ENCODE results near the gene SPAG9. TPM values are rescaled to one million over a fixed set of nuclear protein-coding genes. Genes with fewer than 3 reads are reported as not detected.
"Not testable (repeated sequence)": the region's sequence is repeated elsewhere in the genome, so short reads cannot be mapped to it uniquely, and the experiment has no call there.

The SPAG9 gene
- total RNA-seq, 1 donor from 2014 or later, result 93.2 TPM

DNA sequence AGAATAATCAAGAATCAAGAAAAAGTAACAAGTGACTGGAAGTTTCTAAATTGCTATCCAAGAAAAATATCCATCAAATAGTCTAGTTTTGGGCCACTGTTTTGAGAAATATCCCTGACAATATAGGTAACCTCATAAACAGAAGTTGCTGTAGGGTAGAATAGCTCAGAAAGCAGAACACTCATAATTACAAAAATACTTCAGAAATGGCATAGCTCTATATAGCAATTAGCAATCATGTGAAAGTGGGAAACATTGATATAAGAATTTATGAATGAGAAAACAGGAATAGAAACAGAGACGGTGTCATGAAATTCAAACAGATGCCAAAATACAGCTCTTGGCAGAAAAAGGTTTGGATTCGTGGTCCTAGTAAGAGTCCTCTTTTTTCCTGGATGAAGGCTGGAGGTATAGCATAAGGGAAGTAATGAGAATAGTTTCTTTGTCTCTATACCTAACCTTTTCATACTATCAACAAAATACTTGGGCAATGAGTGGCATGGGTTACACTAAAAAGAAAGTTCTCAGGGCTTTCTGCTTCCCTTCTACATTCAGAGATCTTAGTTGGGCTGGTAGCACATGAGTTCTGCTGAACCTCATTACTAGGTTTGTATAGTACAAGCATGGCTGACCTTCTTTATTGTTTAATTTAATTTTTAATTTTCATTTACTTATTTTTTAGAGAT is 33.5 kb downstream of the SPAG9 start:
- DNase-seq (ENCODE audit: low read depth), result no peak

DNA sequence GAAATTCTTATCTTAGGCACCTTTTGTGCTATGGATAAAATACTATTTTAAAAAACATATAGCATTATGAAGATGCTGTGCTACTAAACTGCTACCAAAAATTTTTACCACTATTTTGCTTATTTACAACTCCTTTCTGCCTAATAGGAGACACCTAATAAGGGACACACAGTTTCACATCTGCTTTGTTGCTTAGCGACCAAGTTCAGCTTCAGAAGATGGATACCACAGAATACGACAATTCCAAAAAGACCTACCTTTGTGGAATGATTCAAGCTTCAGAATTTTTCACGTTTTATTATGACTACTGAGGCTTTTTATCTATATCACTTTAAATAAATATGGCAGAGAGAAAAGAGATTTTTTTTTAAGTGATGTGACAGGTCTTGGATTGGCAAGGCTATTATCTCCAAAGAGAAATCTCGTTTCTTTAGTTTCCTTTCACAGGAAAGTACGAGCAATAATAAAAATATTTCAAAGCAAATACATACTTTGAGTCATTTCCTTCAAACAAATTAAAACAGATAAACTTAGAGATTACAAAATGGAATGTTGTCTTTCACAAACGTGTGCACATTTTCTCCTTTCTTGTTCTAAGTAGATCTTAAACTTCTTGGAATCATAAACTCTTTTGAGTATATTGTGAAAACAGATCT is 35.4 kb downstream of the SPAG9 start:
- DNase-seq (ENCODE audit: low read depth), result no peak

DNA sequence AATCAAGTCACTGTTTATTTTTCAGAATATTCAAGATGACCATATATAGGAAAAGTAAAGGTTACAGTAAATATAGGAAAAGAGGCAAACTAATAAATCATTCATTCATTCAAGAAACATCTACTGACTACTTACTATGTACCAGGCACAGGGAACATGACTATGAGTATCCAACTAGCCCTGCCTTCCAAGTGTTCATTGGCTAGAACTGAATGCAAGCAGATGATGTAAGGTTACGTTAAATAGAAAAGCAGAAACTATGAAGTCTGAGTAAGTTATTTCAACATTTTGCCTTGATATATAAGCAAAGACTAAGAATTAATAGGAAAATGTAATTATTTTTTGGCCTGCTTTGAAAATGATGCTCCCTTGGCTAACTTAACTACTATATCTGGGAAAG is 36.7 kb downstream of the SPAG9 start:
- DNase-seq (ENCODE audit: low read depth), result no peak

DNA sequence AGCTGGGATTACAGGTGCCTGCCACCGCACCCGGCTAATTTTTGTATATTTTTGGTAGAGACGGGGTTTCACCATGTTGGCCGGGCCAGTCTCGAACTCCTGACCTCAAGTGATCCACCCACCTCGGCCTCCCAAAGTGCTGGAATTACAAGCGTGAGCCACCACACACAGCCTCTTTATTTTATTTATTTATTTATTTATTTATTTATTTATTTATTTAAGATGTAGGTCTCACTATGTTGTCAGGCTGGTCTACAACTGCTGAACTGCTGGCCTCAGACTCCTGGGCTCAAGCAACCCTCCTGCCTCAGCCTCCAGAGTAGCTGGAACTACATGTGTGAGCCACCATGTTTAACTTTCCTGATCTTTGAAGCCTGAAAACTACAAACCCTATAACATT is 37.3 kb downstream of the SPAG9 start:
- not testable (repeated sequence) for DNase-seq (ENCODE audit: low read depth)

DNA sequence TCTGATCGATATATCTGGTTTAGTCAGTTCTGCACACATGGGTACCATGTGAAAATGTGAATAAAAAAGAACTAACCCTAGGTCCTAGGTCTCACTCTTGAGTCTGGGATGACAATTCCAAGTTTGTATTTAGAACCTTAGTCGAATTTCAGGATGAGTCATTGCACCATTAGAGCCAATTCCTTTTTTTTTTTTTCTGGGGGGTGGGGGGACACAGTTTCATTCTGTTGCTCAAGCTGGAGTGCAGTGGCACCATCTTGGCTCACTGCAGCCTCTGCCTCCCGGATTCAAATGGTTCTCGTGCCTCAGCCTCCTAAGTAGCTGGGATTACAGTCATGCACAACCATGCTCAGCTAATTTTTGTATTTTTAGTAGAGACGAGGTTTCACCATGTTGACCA is 41.6 kb downstream of the SPAG9 start:
- DNase-seq (ENCODE audit: low read depth), result peak; percentile 68

DNA sequence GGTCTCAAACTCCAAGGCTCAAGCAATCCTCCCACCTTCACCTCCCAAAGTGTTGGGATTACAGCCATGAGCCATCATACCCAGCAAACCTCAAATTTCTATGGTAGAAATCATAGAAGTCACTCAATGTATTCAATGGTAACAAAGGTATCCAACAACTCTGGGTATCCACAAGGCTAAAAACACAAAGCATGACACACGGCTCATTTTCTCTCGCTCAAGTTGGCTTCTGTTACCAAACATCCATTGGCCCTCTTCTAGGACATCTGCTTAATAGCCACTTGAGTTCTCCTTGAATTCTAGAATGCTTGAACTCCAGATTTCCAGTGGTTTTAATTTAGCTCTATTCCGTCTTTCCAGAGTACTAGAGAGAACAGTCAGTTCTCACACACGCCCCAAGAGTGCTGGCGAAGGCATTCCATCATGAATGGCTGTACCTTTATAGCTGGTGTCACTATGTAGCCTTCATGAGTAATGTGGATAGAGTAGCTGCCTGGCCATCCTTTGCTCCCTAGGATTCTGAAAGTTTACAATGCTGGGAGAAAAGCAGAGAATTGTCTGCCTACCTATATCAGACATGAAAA is 42.6 kb downstream of the SPAG9 start:
- no peak for DNase-seq (ENCODE audit: low read depth)

DNA sequence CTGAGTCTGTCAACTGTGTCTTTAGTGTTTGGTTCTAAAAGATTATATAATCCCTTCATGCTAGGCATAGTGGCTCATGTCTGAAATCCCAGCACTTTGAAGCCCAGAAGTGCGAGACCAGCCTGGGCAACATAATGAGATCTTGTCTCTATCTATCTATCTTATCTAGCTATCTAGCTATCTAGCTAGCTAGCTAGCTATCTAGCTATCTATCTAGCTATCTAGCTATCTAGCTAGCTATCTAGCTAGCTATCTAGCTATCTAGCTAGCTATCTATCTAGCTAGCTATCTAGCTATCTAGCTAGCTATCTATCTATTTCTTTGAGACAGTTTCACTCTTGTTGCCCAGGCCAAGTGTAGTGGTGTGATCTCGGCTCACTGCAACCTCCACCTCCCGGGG is 43.8 kb downstream of the SPAG9 start:
- no peak for DNase-seq (ENCODE audit: low read depth)

DNA sequence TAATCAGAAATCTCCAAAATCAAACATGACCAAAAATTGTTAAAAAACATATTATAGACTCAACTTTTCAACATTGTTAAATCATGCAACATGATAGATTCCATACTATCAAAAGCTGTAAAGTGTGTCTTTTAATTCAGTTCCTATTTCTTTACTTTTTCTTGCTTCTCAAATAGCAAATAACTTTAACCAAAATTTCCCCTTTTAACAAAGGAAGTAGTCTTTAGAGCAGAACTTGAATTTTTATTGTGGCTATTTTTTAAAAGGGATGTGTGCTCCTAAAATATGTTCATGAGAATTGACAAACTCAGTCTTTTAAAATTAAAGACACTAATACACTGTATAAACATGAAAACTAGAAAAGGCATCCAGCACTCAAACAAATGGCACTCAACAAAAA is 49.1 kb downstream of the SPAG9 start:
- no peak for DNase-seq (ENCODE audit: low read depth)

DNA sequence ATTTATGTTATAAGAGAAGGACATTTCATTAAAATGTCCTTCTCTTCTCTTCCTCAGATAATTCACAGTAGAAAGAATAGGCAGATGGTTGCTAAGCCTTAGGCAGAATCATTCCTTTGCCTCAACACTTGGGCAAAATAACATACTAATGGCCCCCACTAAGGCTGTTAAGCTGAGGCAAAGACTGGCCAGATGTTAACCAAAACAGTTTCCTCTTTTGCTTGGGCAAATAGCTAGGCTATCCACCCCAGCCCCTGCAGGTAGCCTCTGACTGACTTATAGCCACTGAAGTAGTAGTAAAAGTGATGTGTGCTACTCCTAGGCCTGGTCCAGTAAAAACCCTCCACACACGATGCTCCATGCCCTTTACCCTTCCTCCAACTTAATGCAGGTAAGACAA is 55.2 kb downstream of the SPAG9 start:
- DNase-seq (ENCODE audit: low read depth), result no peak

DNA sequence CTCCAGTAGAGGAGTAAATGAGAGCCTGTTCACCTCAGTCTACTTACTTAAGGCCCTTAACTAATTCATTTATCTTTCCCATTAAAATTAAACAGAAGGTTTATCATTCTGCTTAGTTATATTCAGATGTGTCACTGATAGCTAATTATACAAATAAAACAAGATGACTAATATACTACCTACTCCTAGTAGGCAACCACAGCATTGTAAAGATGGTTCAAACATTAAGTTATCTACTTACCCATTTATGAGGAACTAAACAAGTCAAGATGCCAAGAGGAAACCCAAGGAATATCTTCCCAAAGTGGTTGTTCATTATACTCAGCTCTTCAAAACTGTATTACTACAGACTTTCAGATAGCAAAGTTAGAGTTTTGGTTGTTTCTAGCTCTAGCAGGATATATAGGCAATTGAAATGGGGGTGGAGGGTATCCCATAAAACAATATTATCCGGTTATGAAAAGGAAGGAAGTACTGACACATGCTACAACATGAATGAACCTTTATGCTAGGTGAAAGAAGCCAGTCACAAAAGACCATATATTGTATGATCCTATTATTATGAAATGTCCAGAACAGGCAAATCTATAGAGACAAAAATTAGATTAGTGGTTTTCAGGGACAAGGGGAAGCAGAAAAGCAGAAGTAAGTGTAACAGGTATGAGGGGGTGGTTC is 56.5 kb downstream of the SPAG9 start:
- no peak for DNase-seq (ENCODE audit: low read depth)

DNA sequence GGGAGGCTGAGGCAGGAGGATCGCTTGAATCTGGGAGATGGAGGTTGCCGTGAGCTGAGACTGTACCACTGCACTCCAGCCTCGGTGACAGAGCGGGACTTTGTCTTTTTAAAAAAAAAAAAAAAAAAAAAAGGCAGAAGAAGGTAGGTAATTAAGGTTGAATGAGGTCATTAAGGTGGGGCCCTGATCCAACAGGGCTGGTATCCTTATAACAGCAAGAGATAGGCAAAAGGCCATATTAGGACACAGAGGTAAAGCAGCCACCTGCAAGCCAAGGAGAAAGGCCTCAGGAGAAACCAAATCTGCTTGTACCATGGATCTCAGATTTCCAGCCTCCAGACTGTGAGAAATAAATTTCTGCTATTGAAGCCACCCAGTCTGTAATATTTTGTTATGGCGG is 60.3 kb downstream of the SPAG9 start:
- DNase-seq (ENCODE audit: low read depth), result no peak

DNA sequence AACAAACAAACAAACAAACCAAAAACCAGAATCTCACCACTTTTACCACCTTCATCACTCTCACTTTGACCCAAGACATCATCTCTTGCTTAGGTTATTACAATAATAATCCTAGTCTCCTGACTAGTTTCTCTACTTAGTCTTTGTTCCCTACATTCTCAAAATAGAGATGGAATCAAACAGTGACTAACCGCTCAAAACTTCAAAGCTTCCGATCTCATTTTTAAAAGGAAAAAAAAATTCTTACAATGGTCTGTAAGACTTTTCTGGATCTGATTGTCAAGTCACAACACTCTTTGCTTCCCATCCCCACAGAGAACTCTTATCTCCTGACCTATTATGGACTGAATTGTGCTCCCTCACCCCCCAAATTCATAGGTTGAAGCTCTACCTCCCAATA is 60.9 kb downstream of the SPAG9 start:
- DNase-seq (ENCODE audit: low read depth), result no peak

DNA sequence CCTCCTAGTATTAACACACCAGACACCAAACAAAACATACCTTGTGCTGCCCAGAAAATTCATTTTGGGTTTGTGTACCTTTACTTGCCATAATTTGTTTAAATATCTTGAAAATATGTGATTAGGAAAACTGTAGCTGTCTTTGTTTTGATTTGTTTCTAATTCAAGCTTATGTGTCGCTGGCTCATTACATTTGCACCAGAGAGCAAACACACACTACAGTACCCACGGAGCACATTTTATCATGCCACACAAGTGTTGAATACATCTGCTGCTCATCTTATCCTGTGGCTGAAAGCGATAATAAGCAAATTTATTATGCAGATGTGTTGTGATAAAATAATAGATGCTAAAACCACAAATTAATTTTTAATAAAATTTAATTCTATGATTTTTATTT is 63.1 kb downstream of the SPAG9 start:
- DNase-seq (ENCODE audit: low read depth), result peak; percentile 64

DNA sequence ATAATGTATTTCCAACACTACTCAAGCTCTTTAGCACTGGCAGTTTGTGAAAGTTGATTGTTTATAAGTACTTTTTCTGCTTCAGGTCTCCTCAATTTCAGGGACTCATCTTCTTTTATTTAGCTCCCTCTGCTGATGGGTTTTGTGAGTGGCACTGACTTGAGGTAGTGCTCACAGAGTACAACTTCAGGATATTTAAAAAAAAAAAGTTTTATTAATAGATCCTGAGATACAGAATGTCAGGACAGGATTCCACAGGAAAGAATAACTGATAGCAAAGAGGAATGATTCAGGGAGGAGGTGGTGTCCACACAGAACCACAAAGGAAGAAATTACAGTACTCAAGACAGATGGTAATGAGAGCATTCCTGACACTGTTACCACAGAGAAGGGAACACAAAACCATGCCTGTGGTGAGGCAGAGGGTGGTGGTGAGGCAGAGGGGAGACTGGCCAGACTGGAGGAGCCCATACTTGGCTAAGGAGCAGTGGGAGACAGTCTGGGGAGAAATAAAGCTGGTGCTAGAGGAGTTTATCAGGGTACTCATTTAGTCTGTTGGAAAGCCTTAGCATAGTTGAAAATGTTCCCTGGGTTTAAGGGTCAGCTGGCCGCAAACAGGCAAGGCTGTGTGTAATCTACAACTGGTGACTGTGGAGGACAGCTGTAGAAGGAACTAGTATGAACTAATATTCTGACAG is 63.7 kb downstream of the SPAG9 start:
- peak; percentile 99 for DNase-seq (ENCODE audit: low read depth)

DNA sequence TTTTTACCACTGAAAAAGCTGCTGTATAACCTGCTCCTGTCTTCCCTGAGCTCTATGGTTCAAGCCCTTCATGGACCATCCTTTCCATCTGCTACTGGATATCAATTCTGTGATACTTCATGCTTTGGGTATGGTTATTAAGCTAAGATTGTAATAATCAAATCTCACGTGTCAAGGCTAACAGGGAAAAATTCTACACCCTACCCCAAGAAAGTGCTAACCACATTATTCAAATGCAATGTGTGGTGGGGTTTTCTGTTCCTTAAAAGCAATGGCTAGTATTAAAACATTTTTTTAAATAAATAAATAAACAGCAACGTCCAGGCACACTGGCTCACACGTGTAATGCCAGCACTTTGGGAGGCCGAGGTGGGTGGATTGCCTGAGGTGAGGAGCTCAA is 65.9 kb downstream of the SPAG9 start:
- DNase-seq (ENCODE audit: low read depth), result no peak

DNA sequence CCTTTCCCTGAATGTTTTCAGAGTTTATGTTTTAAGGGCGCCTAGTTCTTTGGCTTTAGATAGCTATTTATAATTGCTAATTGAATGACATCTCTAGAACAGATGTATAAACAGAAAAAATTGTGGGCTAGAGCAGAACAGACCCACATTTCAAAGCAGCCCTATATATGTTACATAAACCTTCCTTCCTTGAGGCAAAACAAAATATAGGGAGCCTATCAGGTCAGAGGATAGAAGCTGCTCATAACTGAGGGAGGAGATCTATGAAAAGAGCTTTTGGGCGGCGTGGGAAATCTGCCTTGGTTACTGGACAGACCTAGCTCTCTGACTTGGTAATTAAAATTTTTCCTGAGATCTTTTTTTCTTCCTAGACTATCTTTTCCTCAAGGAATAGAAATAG is 68.4 kb downstream of the SPAG9 start:
- no peak for DNase-seq (ENCODE audit: low read depth)

DNA sequence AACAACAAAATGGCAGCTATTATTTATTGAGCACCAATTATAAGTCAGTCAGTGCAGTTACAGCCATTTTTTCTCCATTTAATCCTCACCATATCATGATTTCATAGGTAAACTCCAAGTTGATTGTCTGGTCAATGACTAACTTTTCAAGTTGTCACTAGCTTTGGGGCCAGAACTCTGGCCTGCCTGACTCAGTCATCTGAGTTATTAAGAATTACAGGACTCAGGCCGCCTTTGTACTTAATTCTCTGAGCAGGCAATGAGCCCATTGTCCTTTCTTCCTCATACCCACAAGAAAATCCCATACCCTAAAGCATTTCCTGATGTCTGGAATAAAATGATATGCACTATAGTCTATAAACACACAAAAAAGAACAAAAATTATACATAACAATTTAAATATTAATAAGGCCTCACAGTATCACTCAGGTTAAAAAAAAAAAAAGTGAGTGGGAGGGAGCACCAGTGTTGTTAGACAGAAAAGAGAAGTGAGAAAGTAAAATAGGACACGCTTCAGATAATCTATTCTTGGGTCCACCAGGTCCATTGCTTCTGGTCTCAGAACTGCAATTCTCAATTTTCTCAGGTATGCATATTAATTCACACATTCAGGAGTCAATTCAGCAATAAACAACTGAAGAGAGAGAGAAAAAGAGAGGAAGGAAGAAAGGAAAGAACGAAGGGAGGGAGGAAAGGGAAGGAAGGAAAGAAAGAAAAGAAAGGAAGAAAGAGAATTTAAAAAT is 70.2 kb downstream of the SPAG9 start:
- DNase-seq (ENCODE audit: low read depth), result no peak

DNA sequence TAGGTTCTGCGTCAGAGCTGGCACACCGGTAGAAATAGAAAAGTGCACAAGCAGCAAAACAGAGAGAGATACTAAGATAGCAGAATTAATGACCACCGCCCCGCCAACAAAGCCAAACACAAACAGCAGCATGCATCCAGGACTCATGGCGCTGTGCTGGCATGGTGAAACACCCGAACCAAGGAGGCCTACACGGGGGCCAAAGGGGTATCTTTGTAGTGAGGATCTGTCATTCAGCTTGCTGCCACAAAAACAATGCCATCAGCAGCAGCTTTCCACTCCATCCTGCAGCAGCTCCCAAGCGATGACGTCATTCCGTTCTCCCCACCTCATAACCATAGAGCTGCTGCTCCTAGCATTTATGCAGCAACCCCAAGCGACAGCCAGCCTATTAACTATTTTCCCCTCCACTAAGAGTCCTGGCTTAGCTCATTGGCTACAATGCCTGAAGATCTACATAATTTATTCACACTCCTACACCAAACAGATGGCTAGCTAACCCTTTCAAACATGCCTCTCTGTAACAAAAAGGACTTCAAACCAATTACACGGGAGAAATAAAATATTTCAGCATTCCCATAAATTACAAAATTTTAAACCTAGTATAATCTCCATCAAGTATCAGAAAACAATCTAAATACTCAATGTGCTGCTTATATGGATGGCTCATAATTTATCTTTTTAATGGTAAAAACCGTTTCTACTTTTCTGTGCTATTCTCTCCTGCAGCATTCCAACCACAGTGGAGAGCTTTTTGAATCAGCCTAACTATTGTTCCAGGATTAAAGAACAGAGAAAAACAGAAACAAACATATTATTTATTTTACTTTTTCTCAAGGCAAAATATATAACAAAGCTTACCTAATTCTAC is 73.9 kb downstream of the SPAG9 start:
- peak; percentile 96 for DNase-seq (ENCODE audit: low read depth)

DNA sequence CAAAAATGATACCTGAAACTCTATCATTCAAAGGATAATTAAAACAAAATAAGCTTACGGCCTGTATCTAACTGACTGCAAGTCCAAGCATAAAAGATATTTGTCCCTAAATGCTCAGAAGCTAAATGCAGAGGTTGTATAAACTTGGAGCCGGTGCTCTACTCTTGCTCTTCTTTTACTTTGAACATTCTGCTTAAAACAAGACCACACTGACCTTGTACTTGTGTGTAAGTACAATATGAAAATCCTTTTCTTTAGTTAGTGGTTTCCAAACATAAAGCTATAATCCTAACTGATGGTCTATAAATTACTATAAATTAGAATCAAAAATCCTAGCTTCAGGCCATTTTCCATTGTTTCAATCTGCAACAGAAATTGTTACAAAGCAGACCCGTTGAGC is 74.6 kb downstream of the SPAG9 start:
- no peak for DNase-seq (ENCODE audit: low read depth)

DNA sequence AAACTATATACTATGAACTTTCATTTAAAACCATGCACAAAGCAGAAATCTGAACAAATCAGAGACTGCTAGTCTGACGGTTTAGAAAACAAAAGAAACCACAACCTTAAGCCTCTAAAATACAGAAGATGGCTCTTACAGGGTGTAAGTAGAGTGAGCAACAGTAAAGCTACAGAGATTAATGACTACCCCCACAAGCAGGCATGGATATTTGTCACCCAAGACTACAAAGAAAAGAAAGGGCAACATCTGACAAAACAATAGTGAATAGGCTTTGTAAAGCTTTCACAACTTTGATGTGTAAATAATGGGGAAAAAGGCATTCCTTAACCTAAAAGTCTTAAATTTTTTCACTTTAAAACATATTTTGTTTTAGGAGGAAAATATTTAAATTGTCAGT is 75.0 kb downstream of the SPAG9 start:
- DNase-seq (ENCODE audit: low read depth), result peak; percentile 28
